Right lobe of liver (tissue), 4 donors: ENCODE data around the gene KDM3A.

Experiments used
- CTCF ChIP-seq, 4 donors: fragments of 200-600 bp in 3 of 4; fragments of 450-650 bp in 1 of 4; IDR thresholded peaks; one replicate each; pipeline versions ENCODE4 v1.5.1 to v1.8.0; 2016 to 2022; ENCODE audit warnings: antibody characterized with exemption in 4 of 4, mild to moderate bottlenecking in 2 of 4
- POLR2A ChIP-seq: fragments of 450-650 bp; IDR thresholded peaks from one replicate; pipeline ENCODE4 v1.6.1; 2017; ENCODE audit warnings: antibody characterized with exemption, mild to moderate bottlenecking
- donor health status: DM: no; HTN: no; CAD: no.
- donor health status: DM: no; HTN: no; CAD: no.
- donor health status: DM: no; HTN: yes; CAD: no.

- no peak for TF ChIP-seq CTCF (IDR thresholded peaks at IDR 0.05)
- TF ChIP-seq POLR2A: no peak
Measured at GRCh38 chr2:86412007-86412406, 29.2 kb upstream of the KDM3A start.
